T-helper 17 cell (primary cell): Measurements from ENCODE around the gene PDE4A. TPM values are rescaled to one million over a fixed set of nuclear protein-coding genes. Genes with fewer than 3 reads are reported as not detected.
A peak's percentile ranks its signal among the peaks of the same experiment; 100 is the strongest.

ENCODE experiments used
- ATAC-seq: fragments of 150-1000 bp; cut with Tn5 transposase; 2 replicates; pipeline ENCODE4 v1.10.0; 2021; ENCODE audit warnings: mild to moderate bottlenecking, moderate library complexity
- DNase-seq, 3 donors: peaks; one replicate each; pipeline versions ENCODE4 v3.0.0 to v3.0.0-alpha.2; 2020 to 2021
- H3K9me3 ChIP-seq: one replicate; pipeline ENCODE4 v1.7.0; 2013; ENCODE audit warnings: low read length, mild to moderate bottlenecking; ENCODE audit not compliant: control insufficient read depth, poor library complexity, severe bottlenecking
- H3K27ac Mint-ChIP-seq: one replicate; pipeline ENCODE4 v1.8.0; 2022; ENCODE audit warnings: mild to moderate bottlenecking, moderate library complexity, mixed read lengths
- H3K27me3 Mint-ChIP-seq: one replicate; pipeline ENCODE4 v1.8.0; 2022; ENCODE audit warnings: mixed read lengths
- H3K36me3 Mint-ChIP-seq: one replicate; pipeline ENCODE4 v1.8.0; 2022; ENCODE audit warnings: low read depth, mixed read lengths
- H3K4me1 Mint-ChIP-seq: one replicate; pipeline ENCODE4 v1.8.0; 2022; ENCODE audit warnings: mild to moderate bottlenecking, mixed read lengths
- H3K4me3 Mint-ChIP-seq: one replicate; pipeline ENCODE4 v1.8.0; 2022; ENCODE audit warnings: mild to moderate bottlenecking, moderate library complexity, mixed read lengths
- total RNA-seq, 4 donors: library from RNA in 2 of 4; stranded (reverse) in 2 of 4; gene quantifications; one replicate each; pipeline ENCODE4 v1.2.3 and lab custom pipeline; 2022 to 2026

The PDE4A gene
- total RNA-seq, 2 donors from 2014 or later = 5.7 to 9.5 TPM

DNA sequence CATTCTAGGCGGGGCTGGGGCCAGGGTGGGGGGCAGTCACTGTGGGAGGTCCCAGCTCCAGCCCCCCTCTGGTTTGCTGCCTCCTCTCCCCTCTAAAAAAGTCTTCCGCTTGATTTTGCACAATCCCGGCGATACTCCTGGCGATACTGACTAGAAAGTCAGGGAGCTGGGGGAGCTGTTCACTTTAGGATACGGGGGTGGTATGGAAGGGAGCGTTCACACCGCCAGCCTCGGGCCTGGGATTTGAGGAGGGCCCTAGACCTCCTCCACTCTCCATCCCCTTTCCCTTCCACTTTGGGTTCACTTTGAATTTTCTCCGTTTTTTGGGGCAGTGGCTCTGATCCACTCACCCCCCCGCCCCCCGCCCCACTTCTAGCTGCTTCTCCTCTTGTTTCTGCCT, 47.8 kb downstream of the PDE4A start:
- no peaks in the 10 kb centered on the region for H3K27me3 Mint-ChIP-seq
- no peaks in the 10 kb centered on the region for H3K9me3 ChIP-seq
- H3K4me3 Mint-ChIP-seq = no peak overlapping the region
- DNase-seq (no peak), ATAC-seq (no peak)
- H3K4me1 Mint-ChIP-seq = no peaks in the 10 kb centered on the region
- H3K36me3 Mint-ChIP-seq = no peaks in the 10 kb centered on the region
- H3K27ac Mint-ChIP-seq = no peak overlapping the region

GRCh38 chr19:10471909-10472308, 51.6 kb downstream of the PDE4A start:
- H3K4me3 Mint-ChIP-seq = no peak overlapping the region
- no peaks in the 10 kb centered on the region for H3K27me3 Mint-ChIP-seq
- H3K36me3 Mint-ChIP-seq = no peaks in the 10 kb centered on the region
- DNase-seq = no peak
- H3K4me1 Mint-ChIP-seq = no peaks in the 10 kb centered on the region
- ATAC-seq = peak; percentile 53
- H3K9me3 ChIP-seq = no peaks in the 10 kb centered on the region
- no peak overlapping the region for H3K27ac Mint-ChIP-seq

- Mint-ChIP-seq H3K27ac (no peak overlapping the region), H3K27me3 (no peaks in the 10 kb centered on the region), H3K4me3 (no peak overlapping the region), H3K36me3 (no peaks in the 10 kb centered on the region), H3K4me1 (no peaks in the 10 kb centered on the region)
- no peak for ATAC-seq
- no peaks in the 10 kb centered on the region for H3K9me3 ChIP-seq
- no peak for DNase-seq
Observed at GRCh38 chr19:10473192-10473591, 52.9 kb downstream of the PDE4A start.

DNA sequence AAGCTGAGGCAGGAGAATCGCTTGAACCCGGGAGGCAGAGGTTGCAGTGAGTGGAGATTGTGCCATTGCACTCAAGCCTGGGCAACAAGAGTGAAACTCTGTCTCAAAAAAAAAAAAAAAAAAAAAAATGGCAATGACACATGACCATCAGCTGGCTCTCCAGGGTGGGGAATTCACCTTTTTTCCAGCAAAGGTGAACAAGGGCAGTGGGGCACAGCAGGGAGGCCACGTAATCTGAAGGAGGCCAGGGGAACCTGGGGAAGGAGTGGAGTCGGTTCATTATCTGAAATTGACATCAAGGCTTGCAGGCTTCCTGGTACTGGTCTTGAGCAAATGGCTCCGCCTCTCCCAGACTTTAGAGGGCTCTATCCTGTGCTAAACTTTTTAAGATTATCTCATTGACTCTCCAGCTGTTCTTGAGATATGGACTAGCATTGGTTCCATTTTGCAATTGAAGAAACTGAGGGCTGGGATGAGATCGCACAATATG, 54.7 kb downstream of the PDE4A start:
- Mint-ChIP-seq H3K4me1 (peaks cover 7% of the 10 kb centered on the region), H3K27me3 (no peaks in the 10 kb centered on the region), H3K27ac (no peak overlapping the region), H3K4me3 (no peak overlapping the region), H3K36me3 (no peaks in the 10 kb centered on the region)
- no peak for DNase-seq
- no peak for ATAC-seq
- no peaks in the 10 kb centered on the region for H3K9me3 ChIP-seq

DNA sequence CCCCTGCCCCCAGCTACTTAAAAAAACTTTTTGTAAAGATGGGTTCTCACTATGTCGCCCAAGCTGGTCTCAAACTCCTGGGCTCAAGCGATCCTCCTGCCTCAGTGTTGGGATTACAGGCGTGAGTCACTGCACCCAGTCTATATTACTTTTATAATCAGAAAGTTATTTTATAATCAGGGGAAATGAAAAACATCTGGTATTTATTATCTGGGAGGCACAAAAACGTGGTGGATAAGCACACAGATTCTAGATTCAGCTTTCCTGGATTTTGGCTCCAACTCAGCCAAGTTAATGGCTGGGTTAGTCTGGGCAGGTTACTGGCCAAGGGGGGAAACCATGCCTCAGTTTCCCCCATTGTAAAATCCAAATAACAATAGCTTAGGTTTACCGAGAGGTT, 58.1 kb downstream of the PDE4A start:
- peak overlapping the region; percentile 15 for H3K4me3 Mint-ChIP-seq

GRCh38 chr19:10478903-10479384, 58.6 kb downstream of the PDE4A start:
- Mint-ChIP-seq H3K36me3 (no peaks in the 10 kb centered on the region), H3K4me1 (peaks cover 7% of the 10 kb centered on the region), H3K4me3 (peak overlapping the region; percentile 78), H3K27ac (peak overlapping the region; percentile 84), H3K27me3 (no peaks in the 10 kb centered on the region)
- ATAC-seq (peak; percentile 97), DNase-seq (peak; percentile 80 to 88 (median 83))
- H3K9me3 ChIP-seq = no peaks in the 10 kb centered on the region

More for the DNA sequence above, 58.1 kb downstream of the PDE4A start:
- ATAC-seq = no peak
- DNase-seq = no peak
- Mint-ChIP-seq H3K27me3 (no peaks in the 10 kb centered on the region), H3K4me1 (peaks cover 7% of the 10 kb centered on the region), H3K27ac (no peak overlapping the region), H3K36me3 (no peaks in the 10 kb centered on the region)
- no peaks in the 10 kb centered on the region for H3K9me3 ChIP-seq

DNA sequence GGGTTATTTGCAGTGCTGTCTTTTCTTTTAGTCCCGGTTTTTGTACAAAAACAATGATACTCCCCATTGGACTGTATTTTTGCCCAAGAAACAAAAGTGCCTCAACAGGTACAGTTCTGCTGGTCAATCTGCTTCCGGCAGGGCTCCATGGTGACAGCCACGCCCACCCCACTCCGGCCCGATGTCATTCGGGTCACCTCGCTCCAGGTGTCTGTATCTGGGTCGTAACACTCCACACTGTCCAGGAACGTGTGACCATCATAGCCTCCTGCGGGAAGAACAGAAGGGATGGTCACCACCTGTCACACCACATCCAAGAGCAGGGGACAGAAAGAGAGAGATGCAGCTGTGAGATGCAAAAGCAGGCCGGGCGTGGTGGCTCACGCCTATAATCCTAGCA, 66.2 kb downstream of the PDE4A start:
- peaks cover 3% of the 10 kb centered on the region for H3K4me1 Mint-ChIP-seq
- H3K4me3 Mint-ChIP-seq = no peak overlapping the region
- ATAC-seq (no peak), DNase-seq (no peak)
- H3K27me3 Mint-ChIP-seq = no peaks in the 10 kb centered on the region
- no peaks in the 10 kb centered on the region for H3K36me3 Mint-ChIP-seq
- no peak overlapping the region for H3K27ac Mint-ChIP-seq
- H3K9me3 ChIP-seq = no peaks in the 10 kb centered on the region

DNA sequence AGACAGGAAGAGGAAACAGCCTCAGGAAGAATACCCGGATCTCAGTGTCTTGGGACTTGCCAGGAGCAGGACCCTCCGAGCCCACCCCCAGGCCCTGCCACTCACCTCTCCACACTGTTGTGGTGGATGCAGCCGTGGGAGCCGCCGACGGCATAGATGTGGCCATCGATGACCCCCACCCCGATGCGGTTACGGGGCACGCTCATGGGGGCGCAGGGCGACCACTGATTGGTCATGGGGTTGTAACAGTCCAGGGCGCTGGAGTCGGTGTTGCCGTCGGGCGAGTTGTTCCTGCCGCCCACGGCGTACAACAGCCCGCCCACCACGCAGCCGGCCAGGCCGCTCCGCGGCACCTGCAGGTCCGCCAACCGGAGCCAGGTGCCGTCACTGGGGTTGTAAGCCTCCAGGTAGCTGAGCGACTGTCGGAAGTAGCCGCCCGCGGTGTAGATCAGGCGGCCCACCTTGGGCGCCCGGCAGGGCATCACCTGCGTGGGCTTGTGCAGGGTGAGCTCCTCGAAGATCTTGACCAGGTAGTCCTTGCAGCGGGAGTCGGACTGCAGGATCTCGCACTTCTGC, 71.2 kb downstream of the PDE4A start:
- no peaks in the 10 kb centered on the region for H3K36me3 Mint-ChIP-seq
- H3K9me3 ChIP-seq = no peaks in the 10 kb centered on the region
- H3K27me3 Mint-ChIP-seq = no peaks in the 10 kb centered on the region
- ATAC-seq (no peak), DNase-seq (no peak)
- no peak overlapping the region for H3K4me3 Mint-ChIP-seq
- peaks cover 3% of the 10 kb centered on the region for H3K4me1 Mint-ChIP-seq
- H3K27ac Mint-ChIP-seq = no peak overlapping the region

DNA sequence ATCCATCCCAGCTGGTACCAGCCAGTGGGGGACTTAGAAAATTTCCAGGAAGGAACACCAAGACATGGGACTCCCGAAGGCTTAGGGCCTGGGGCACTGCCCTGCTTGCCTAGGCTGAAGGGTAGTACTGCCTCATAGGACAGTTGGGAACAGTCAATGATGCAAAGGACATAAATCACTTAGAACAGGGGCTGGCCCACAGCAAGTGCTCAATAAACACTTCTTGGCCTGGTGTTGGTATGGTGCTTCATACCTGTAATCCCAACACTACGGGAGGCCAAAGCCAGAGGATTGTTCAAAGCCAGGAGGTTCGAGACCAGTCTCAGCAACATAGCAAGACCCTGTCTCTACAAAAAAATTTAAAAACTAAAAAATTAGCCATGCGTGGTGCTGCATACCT, 77.0 kb downstream of the PDE4A start:
- no peak for ATAC-seq
- Mint-ChIP-seq H3K27ac (peak overlapping the region; percentile 19), H3K4me1 (peaks cover 20% of the 10 kb centered on the region), H3K36me3 (no peaks in the 10 kb centered on the region), H3K27me3 (no peaks in the 10 kb centered on the region), H3K4me3 (no peak overlapping the region)
- DNase-seq = no peak
- no peaks in the 10 kb centered on the region for H3K9me3 ChIP-seq

DNA sequence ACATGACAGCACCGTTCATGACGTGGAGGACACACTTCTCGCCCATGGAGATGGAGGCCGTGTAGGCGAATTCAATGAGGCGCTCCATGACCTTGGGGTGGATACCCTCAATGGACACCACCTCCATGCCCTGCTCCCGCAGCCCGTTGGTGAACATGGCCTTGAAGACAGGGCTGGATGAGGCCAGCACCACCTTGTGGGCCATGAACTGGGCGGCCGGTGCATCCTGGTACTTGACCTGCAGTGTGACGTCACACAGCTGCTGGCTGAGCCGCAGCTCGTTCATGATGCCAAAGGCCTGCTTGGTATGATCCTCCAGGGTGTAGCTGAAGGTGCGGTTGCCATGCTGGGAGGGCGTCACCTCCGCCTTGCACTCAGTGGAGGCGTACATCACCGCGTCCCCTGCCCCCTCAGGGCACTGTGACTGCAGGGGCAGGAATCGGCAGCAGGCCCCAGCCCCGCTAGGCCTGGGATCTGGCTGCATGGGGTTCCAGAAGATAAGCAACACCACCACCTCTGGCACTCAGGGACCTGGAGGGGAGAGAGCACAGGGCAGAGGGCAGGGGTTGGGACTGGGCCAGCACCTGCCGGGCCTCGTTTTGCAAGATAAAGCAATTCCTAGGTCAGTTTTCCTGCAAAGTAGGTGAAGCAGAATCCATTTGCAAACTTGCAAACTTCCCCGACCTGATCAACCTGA, 79.4 kb downstream of the PDE4A start:
- H3K4me3 Mint-ChIP-seq = peak overlapping the region; percentile 15
- H3K4me1 Mint-ChIP-seq = peaks cover 25% of the 10 kb centered on the region
- ATAC-seq (no peak), DNase-seq (no peak)
- no peak overlapping the region for H3K27ac Mint-ChIP-seq
- H3K27me3 Mint-ChIP-seq = no peaks in the 10 kb centered on the region
- H3K9me3 ChIP-seq = no peaks in the 10 kb centered on the region
- no peaks in the 10 kb centered on the region for H3K36me3 Mint-ChIP-seq

DNA sequence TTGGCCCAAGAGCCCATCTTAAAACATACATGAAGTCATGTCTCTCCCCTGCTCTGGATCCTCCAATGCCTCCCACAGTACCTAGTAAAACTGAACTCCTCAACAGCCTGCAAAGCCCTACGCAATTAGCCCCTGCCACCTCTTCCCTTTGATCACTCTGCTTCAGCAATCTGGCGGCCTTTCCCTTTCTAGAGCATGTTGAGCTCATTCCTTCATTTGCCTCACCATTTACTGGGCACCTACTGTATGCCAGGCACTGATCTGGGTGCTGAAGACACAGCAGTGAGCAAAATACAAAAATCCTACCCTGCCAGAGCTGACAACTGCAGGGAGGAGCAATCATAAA, 79.9 kb downstream of the PDE4A start:
- no peak for DNase-seq
- no peak overlapping the region for H3K4me3 Mint-ChIP-seq
- peaks cover 26% of the 10 kb centered on the region for H3K4me1 Mint-ChIP-seq
- H3K27ac Mint-ChIP-seq = no peak overlapping the region
- H3K9me3 ChIP-seq = no peaks in the 10 kb centered on the region
- no peak for ATAC-seq
- H3K36me3 Mint-ChIP-seq = no peaks in the 10 kb centered on the region
- no peaks in the 10 kb centered on the region for H3K27me3 Mint-ChIP-seq

DNA sequence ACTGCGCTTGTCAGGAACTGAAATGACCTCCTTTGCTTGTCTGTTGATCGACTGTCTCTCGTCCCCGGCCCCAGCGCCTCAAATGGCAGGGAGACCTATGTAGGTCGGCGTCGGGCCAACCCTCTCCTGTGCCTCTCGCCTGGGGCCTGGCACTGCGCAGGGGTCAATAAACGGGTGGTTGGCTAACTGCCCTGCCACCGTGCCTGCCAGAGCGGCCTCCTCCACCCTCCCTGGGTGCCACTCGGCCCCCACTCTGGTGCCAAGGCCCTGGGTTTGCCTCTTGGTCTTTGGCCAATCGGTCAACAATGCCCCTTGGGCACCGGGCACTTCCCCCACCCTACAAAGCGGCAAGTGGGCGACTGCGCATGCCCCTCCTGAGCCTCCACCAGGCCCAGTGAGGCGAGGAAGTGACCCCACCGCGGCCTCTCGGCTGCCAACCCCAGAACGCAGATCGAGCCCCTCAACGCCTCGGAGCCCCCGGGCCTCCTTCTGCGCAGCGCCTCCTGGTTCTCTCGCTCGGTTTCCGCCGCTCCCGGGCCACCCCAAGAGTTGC, 81.7 kb downstream of the PDE4A start:
- H3K27ac Mint-ChIP-seq = peak overlapping the region; percentile 74
- peak overlapping the region; percentile 89 for H3K4me3 Mint-ChIP-seq
- no peaks in the 10 kb centered on the region for H3K36me3 Mint-ChIP-seq
- no peaks in the 10 kb centered on the region for H3K27me3 Mint-ChIP-seq
- DNase-seq (no peak), ATAC-seq (peak; percentile 26)
- peaks cover 30% of the 10 kb centered on the region for H3K4me1 Mint-ChIP-seq
- H3K9me3 ChIP-seq = no peaks in the 10 kb centered on the region

DNA sequence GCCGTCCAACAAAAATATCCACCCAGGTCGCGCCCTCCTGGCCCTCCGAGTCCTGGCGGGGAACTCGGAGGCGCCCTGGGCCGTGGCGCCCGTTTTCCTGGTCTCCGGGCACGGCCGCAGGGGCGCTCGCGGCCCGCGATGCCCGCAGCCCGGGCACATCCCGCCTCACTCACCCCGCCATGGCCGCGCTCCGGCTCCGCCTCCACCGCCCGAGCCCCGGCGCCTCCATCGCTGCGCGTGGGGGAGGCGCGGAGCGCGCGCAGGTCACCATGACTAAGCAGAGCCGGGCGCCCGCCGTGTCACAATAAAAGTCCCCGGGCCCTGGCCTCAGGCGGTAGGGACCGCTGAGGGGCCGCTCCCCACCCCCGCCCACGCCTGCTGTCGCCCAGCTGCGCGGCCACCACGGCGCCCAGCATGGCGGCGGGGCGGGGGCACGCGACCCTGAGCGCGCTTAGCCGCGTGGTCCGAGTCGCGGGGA, 82.2 kb downstream of the PDE4A start:
- peak; percentile 78 to 84 (median 79) for DNase-seq
- Mint-ChIP-seq H3K4me3 (peak overlapping the region; percentile 89), H3K27ac (peak overlapping the region; percentile 74), H3K27me3 (no peaks in the 10 kb centered on the region), H3K36me3 (no peaks in the 10 kb centered on the region), H3K4me1 (peaks cover 29% of the 10 kb centered on the region)
- no peaks in the 10 kb centered on the region for H3K9me3 ChIP-seq
- peak; percentile 94 for ATAC-seq
